ENCODE measurements around the gene GRID1. TPM values are rescaled to one million over a fixed set of nuclear protein-coding genes. Genes with fewer than 3 reads are reported as not detected.
"Not testable (repeated sequence)": the region's sequence is repeated elsewhere in the genome, so short reads cannot be mapped to it uniquely, and the experiment has no call there.

Gene GRID1
- total RNA-seq, 1 donor from 2014 or later = 9.2 TPM

DNA sequence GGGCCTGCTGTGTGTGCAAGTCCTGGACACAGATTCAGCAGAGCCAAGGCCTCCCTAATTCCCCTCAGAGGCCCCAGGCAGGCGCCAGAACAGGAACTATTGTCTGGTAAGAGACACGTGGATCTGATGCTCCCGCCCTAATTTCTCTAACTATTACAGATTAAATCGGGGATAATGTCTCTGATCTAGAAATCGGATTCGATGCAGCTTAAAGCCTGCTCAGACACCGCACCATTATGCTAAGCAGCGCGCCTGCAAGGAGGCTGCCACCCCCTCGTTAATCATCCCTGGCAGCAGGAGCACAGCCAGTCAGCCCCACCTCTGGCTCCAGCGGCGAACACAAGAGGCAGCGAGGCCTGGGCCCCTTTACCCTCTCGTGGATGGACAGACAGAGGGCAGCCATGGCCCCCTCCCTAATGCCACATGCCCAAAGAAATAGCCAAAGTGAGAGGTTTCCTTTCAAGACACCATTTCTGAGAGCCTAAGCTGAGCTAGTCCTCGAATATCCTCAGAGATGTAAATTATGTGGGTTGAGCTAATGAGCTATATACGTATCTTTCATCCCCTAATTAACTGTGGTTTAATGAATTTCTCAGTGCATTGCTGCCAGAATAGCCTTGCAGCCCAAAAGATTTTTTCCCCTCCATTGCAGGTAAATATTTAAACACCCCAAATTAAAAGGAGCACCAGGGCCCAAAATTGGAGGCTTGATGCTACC, 122.1 kb downstream of the GRID1 start:
- TF ChIP-seq CTCF (conservative IDR thresholded peaks at IDR 0.05) = no peak
- Mint-ChIP-seq H3K27me3 (no peaks in the 10 kb centered on the region), H3K9me3 (no peaks in the 10 kb centered on the region), H3K36me3 (no peaks in the 10 kb centered on the region), H3K4me3 (no peak overlapping the region), H3K27ac (no peak overlapping the region), H3K4me1 (ENCODE audit: unreplicated experiment) (no peaks in the 10 kb centered on the region)
- DNase-seq (ENCODE audit: extremely low spot score, unreplicated experiment) = no peak

- no peaks in the 10 kb centered on the region for H3K27me3 Mint-ChIP-seq
- no peaks in the 10 kb centered on the region for H3K9me3 Mint-ChIP-seq
- no peaks in the 10 kb centered on the region for H3K4me1 Mint-ChIP-seq (ENCODE audit: unreplicated experiment)
- no peaks in the 10 kb centered on the region for H3K36me3 Mint-ChIP-seq
- TF ChIP-seq CTCF (conservative IDR thresholded peaks at IDR 0.05) = no peak
- no peak for DNase-seq (ENCODE audit: extremely low spot score, unreplicated experiment)
- no peak overlapping the region for H3K27ac Mint-ChIP-seq
- H3K4me3 Mint-ChIP-seq = no peak overlapping the region
These were observed 122.9 kb downstream of the GRID1 start for GRCh38 chr10:86243651-86244155.

DNA sequence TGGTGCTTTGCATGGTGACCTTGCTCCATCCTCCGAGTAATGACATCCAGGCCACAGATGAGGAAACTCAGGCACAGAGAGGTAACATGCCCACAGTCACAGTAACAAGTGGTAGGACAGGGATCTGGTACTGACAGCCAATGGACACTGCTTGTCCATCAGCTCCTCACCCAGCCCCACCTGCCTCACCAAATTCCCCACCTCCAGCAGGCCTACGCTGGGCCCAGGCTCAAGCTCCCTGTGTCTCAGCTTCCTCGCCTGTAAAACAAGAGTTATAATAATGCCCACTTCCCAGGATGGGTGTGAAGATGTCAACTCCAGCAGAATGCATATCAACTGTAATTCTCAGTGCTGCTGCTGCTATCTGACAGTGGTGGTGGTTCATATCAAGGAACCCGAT, 123.8 kb downstream of the GRID1 start:
- Mint-ChIP-seq H3K36me3 (no peaks in the 10 kb centered on the region), H3K4me3 (no peak overlapping the region), H3K27ac (no peak overlapping the region), H3K4me1 (ENCODE audit: unreplicated experiment) (no peaks in the 10 kb centered on the region), H3K27me3 (no peaks in the 10 kb centered on the region), H3K9me3 (no peaks in the 10 kb centered on the region)
- TF ChIP-seq CTCF (conservative IDR thresholded peaks at IDR 0.05) = no peak
- DNase-seq (ENCODE audit: extremely low spot score, unreplicated experiment) = no peak

- not testable (repeated sequence) for H3K27ac Mint-ChIP-seq; H3K27me3 Mint-ChIP-seq; H3K4me3 Mint-ChIP-seq; H3K9me3 Mint-ChIP-seq; H3K36me3 Mint-ChIP-seq; H3K4me1 Mint-ChIP-seq (ENCODE audit: unreplicated experiment); DNase-seq (ENCODE audit: extremely low spot score, unreplicated experiment)
These were observed 128.5 kb downstream of the GRID1 start for GRCh38 chr10:86238089-86238488.

DNA sequence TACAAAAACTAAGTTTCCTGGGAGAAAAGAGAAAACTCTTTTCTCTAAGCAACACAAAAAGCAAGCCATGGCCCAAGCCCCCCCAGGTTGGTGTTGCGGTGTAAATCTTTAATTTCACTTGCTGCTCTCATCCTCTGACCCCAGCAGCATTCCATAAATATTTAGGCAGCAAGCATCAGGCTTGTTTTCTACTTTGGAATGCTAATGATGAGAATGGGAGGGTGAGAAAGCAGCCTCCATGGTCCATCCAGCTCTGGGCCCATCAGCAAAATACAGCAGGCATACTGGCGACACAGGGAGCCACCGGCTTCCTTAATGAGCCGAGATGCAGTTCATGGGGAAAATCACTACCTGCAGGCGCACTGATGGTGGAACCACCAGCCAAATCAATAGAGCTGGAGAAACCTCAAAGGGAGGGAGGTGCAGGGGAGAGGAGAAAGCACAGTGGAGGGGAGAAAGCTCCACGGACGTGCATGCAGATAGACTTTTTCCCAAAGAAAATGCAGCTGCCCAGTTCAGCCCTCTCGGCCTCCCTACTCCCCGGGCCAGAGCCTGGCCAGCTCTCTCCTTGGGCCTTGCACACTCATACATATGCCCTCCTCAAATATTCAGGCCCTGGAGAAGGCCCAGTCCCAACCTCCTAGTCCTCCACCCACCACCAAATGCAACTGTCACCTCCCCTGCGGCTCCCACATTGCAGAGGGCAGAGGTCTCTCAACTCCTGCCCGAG, 131.9 kb downstream of the GRID1 start:
- no peak for TF ChIP-seq CTCF (conservative IDR thresholded peaks at IDR 0.05)
- Mint-ChIP-seq H3K36me3 (peaks cover 3% of the 10 kb centered on the region), H3K4me3 (no peak overlapping the region), H3K9me3 (no peaks in the 10 kb centered on the region), H3K4me1 (ENCODE audit: unreplicated experiment) (no peaks in the 10 kb centered on the region), H3K27ac (no peak overlapping the region), H3K27me3 (peaks cover 4% of the 10 kb centered on the region)
- no peak for DNase-seq (ENCODE audit: extremely low spot score, unreplicated experiment)

- Mint-ChIP-seq H3K9me3 (no peaks in the 10 kb centered on the region), H3K36me3 (peaks cover 3% of the 10 kb centered on the region), H3K4me1 (ENCODE audit: unreplicated experiment) (no peaks in the 10 kb centered on the region), H3K27ac (no peak overlapping the region), H3K27me3 (peaks cover 4% of the 10 kb centered on the region), H3K4me3 (no peak overlapping the region)
- no peak for TF ChIP-seq CTCF (conservative IDR thresholded peaks at IDR 0.05)
- no peak for DNase-seq (ENCODE audit: extremely low spot score, unreplicated experiment)
These were observed 132.5 kb downstream of the GRID1 start for GRCh38 chr10:86234107-86234506.

Data from type B pancreatic cell (in vitro differentiated cells).